Thoracic aorta (tissue), 2 donors: Measurements from ENCODE around the gene SDR42E2. TPM values are rescaled to one million over a fixed set of nuclear protein-coding genes. Genes with fewer than 3 reads are reported as not detected.
"Not testable (repeated sequence)": the region's sequence is repeated elsewhere in the genome, so short reads cannot be mapped to it uniquely, and the experiment has no call there.

Source experiments
- ATAC-seq: fragments of 150-250 bp; one replicate; pipeline ENCODE4 v1.8.0; 2017; ENCODE audit warnings: low read depth; ENCODE audit not compliant: insufficient number of reproducible peaks, low FRiP score
- DNase-seq: peaks from one replicate; pipeline ENCODE4 v3.0.0-alpha.2; 2020; ENCODE audit warnings: low spot score
- H3K27ac ChIP-seq, 2 donors: fragments of 200-600 bp; sonication (generic); 1 replicate in 1 of 2; 2 replicates in 1 of 2; pipeline ENCODE4 v1.5.1; 2016; ENCODE audit warnings: mild to moderate bottlenecking in 2 of 2, moderate library complexity in 2 of 2
- H3K27me3 ChIP-seq: fragments of 200-600 bp; sonication (generic); replicated peaks from 2 replicates; pipeline ENCODE4 v1.6.0; 2016; ENCODE audit warnings: mild to moderate bottlenecking; ENCODE audit not compliant: insufficient read depth
- H3K36me3 ChIP-seq: fragments of 200-600 bp; sonication (generic); one replicate; pipeline ENCODE4 v1.5.1; 2016
- H3K4me1 ChIP-seq, 2 donors: fragments of 200-600 bp; sonication (generic); 1 replicate in 1 of 2; 2 replicates in 1 of 2; pipeline versions ENCODE4 v1.5.1 to v1.6.0; 2016; ENCODE audit warnings: low read depth in 2 of 2, mild to moderate bottlenecking in 1 of 2; ENCODE audit not compliant: control insufficient read depth in 1 of 2
- H3K4me3 ChIP-seq: fragments of 200-600 bp; sonication (generic); 2 replicates; pipeline ENCODE4 v1.5.1; 2016; ENCODE audit warnings: mild to moderate bottlenecking
- H3K9me3 ChIP-seq: fragments of 200-600 bp; sonication (generic); 2 replicates; pipeline ENCODE4 v1.5.1; 2016
- total RNA-seq, 2 donors: library from RNA; depleted of rRNA; stranded (reverse); fragments of >200 nt; gene quantifications; one replicate each; pipeline versions ENCODE4 v1.1.0 to v1.2.3, GENCODE V29; 2016
- TF ChIP-seq, protein P1 (sequence below): fragments of 200-600 bp; sonication (generic); IDR thresholded peaks from one replicate; pipeline ENCODE4 v1.5.1; 2019; ENCODE audit warnings: antibody characterized with exemption

The SDR42E2 gene
- total RNA-seq, 2 donors from 2014 or later = not detected

DNA sequence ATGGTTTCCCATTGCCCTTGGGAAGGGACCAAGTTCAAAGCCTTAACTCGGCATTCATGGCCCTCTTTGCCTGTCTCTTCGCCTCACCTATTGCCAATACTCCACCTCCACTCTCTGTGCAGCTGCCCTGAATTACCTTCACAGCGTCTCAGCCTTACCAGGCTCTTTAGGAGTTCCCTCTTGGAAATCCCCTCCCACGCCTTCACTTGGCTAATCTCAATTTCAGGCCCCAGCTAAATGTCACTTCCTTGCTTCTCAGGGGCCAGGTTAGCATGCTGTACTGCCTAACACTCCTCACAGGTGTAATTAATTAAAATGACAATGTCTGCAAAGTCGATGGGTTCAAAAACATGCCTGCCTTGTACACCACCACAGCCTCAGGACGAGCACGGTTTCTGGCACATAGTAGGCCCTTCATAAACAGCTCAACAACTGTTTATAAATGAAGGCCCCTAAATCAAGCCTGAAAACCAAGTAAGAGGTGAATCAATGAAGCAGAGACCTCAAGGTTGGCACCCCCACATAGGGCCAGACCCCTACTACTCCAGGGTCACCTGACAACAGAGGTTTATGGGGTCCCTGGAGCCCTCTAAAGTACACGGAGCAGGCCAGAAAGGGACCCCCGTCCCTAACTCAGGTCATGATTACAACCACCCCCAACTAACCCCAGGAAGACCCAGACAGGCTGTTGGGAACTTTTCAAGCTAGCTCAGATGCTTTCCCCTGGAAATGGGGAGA, 32.6 kb downstream of the SDR42E2 start:
- Histone ChIP-seq H3K4me3 (no peak overlapping the region), H3K27me3 (no peaks in the 10 kb centered on the region), H3K9me3 (no peaks in the 10 kb centered on the region), H3K4me1 (peaks cover 17 to 36% of the 10 kb centered on the region in 2 donors), H3K27ac (peak overlapping the region; percentile 36 to 97), H3K36me3 (no peaks in the 10 kb centered on the region)
- DNase-seq = no peak
- TF ChIP-seq, protein P1, sequence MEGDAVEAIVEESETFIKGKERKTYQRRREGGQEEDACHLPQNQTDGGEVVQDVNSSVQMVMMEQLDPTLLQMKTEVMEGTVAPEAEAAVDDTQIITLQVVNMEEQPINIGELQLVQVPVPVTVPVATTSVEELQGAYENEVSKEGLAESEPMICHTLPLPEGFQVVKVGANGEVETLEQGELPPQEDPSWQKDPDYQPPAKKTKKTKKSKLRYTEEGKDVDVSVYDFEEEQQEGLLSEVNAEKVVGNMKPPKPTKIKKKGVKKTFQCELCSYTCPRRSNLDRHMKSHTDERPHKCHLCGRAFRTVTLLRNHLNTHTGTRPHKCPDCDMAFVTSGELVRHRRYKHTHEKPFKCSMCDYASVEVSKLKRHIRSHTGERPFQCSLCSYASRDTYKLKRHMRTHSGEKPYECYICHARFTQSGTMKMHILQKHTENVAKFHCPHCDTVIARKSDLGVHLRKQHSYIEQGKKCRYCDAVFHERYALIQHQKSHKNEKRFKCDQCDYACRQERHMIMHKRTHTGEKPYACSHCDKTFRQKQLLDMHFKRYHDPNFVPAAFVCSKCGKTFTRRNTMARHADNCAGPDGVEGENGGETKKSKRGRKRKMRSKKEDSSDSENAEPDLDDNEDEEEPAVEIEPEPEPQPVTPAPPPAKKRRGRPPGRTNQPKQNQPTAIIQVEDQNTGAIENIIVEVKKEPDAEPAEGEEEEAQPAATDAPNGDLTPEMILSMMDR = no peak
- no peak for ATAC-seq

DNA sequence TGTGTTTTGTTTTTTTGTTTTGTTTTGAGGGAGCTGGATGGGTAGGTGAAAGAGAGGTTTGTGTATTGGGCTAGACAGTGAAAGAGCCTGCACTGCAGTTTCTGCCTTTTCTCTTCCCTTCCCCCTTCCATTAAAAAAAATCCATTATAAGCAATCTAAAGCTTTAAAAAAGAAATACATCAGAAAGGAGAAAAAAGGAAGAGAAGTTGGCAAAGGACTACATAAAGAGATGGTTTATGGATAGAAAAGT, 33.1 kb downstream of the SDR42E2 start:
- H3K9me3 ChIP-seq = no peaks in the 10 kb centered on the region
- TF ChIP-seq, protein P1 = no peak
- no peaks in the 10 kb centered on the region for H3K36me3 ChIP-seq
- no peaks in the 10 kb centered on the region for H3K27me3 ChIP-seq
- DNase-seq (no peak), ATAC-seq (no peak)
- H3K27ac ChIP-seq = peak overlapping the region; percentile 36 to 97
- peaks cover 22 to 41% of the 10 kb centered on the region in 2 donors for H3K4me1 ChIP-seq
- H3K4me3 ChIP-seq = peak overlapping the region; percentile 76

DNA sequence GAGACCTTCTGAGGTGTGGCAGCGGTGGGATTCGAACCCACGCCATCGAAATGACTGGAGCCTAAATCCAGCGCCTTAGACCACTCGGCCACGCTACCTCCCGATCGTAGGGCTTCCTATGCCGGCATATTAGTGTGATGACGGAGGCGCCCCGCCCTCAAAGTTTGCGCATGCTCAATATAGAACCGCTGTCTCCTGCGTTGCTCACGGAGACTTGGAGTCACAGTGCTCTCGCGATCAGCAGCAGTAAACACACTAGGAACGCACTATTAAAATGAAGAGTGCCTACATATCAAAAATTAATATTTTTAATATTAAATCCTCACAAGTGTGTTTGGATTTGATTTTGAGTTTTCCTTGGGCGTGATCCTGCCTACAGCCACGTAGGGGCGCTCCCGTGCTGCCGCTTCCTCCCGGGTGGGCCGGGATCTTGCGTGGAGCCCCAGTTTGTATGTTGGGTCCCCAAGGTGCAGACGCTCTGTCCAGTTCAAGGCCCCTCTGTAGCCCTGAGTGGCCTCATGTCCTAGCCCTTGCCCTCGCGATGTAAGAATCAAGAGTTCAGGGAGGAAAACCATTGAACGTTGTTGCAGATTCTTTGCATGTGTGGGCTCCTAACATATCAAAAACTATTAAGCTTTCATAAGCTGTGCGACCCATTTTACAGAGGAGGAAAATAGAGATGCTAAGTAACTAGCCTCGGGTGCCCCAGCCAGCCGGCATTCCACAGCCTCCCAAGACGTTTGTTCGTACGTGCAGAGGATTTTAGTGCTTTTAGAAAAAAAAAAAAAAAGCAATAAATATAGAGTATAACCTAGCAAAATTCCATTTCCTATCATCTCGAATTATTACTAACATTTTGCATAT, 33.6 kb downstream of the SDR42E2 start:
- Histone ChIP-seq H3K4me1 (peaks cover 23 to 45% of the 10 kb centered on the region in 2 donors), H3K27me3 (no peaks in the 10 kb centered on the region), H3K9me3 (no peaks in the 10 kb centered on the region), H3K36me3 (no peaks in the 10 kb centered on the region), H3K4me3 (peak overlapping the region; percentile 76), H3K27ac (peak overlapping the region; percentile 36 to 97)
- ATAC-seq (peak; percentile 26), DNase-seq (peak; percentile 33)
- TF ChIP-seq, protein P1 = peak; percentile 88

DNA sequence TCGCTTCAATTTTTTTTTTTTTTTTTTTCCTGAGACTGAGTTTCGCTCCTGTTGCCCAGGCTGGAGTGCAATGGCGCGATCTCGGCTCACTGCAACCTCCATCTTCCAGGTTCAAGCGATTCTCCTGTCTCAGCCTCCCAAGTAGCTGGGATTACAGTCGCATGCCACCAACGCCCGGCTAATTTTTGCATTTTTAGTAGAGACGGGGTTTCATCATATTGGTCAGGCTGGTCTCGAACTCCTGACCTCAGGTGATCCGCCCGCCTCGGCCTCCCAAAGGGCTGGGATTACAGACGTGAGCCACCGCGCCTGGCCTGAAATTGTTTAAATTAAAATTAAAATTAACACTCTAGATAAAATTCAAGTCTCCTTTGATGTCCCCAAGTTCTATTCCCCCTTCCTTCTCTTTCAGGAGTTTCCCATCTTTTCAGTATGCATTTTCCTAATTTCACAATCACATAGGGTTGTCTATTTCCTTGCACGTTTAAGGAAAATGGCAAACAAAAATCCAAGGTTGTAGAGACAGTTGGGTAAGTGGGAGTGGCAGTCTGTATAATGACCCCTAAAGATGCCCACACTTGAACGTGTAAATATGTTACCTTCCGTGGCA, 34.4 kb downstream of the SDR42E2 start:
- Histone ChIP-seq H3K4me3 (peak overlapping the region; percentile 76), H3K4me1 (peaks cover 23 to 45% of the 10 kb centered on the region in 2 donors), H3K27ac (peak overlapping the region; percentile 36 to 97)
- DNase-seq, ATAC-seq, H3K36me3 ChIP-seq, H3K9me3 ChIP-seq, H3K27me3 ChIP-seq: not testable (repeated sequence)

DNA sequence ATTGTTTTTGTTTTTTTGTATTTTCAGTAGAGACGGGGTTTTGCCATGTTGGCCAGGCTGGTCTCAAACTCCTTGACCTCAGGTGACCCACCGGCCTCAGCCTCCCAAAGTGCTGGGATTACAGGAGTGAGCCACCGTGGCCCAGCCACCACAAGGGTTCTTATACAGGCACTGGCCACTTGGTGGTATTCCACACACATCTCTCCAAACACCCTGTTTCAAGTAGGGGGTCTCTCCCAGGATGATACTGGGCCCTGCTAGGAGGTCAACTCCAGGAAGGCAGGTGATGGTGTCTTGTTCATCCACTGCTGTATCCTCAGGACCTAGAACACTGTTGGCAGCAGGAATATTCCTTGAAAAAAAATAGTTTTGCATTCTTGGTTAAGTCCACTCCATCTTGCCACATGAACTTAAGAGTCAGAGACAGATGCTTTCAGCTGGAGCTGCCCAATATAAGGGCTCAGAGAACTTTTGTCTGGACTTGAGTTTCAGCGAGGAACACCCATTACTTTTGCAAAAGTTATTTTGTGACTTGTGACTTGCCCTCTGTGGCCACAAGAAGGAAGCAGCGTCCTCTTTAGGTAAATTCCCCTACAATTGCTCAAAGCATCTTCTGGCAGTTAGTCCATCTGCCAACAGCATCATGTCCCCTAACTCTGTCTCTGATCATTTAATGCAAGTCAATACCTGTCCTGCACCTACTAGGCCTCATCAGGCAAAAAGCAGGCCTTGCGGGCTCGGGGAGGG, 36.4 kb downstream of the SDR42E2 start:
- Histone ChIP-seq H3K9me3 (no peaks in the 10 kb centered on the region), H3K27ac (peak overlapping the region; percentile 89 to 97), H3K4me3 (peak overlapping the region; percentile 55), H3K27me3 (no peaks in the 10 kb centered on the region), H3K36me3 (no peaks in the 10 kb centered on the region), H3K4me1 (peaks cover 16 to 31% of the 10 kb centered on the region in 2 donors)
- TF ChIP-seq, protein P1 = no peak
- DNase-seq (no peak), ATAC-seq (no peak)
